HG03457 (cell line): ENCODE results near the gene IP6K2.
"Not testable (repeated sequence)": the region's sequence is repeated elsewhere in the genome, so short reads cannot be mapped to it uniquely, and the experiment has no call there.

Experiments used
- ATAC-seq: cut with Tn5 transposase; IDR thresholded peaks from one replicate; pipeline ENCODE4 v1.9.1; 2021; ENCODE audit warnings: moderate number of reproducible peaks; ENCODE audit not compliant: unreplicated experiment

Gene IP6K2

DNA sequence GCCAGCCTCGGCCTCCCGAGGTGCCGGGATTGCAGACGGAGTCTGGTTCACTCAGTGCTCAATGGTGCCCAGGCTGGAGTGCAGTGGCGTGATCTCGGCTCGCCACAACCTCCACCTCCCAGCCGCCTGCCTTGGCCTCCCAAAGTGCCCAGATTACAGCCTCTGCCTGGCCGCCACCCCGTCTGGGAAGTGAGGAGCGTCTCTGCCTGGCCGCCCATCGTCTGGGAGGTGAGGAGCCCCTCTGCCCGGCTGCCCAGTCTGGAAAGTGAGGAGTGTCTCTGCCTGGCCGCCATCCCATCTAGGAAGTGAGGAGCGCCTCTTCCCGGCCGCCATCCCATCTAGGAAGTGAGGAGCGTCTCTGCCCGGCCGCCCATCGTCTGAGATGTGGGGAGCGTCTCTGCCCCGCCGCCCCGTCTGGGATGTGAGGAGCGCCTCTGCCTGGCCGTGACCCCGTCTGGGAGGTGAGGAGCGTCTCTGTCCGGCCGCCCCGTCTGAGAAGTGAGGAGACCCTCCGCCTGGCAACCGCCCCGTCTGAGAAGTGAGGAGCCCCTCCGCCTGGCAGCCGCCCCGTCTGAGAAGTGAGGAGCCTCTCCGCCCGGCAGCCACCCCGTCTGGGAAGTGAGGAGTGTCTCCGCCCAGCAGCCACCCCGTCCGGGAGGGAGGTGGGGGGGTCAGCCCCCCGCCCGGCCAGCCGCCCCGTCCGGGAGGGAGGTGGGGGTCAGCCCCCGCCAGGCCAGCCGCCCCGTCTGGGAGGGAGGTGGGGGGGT is 16.9 kb upstream of the IP6K2 start:
- not testable (repeated sequence) for ATAC-seq

GRCh38 chr3:48727511-48727910 is 10.5 kb upstream of the IP6K2 start:
- no peak for ATAC-seq

DNA sequence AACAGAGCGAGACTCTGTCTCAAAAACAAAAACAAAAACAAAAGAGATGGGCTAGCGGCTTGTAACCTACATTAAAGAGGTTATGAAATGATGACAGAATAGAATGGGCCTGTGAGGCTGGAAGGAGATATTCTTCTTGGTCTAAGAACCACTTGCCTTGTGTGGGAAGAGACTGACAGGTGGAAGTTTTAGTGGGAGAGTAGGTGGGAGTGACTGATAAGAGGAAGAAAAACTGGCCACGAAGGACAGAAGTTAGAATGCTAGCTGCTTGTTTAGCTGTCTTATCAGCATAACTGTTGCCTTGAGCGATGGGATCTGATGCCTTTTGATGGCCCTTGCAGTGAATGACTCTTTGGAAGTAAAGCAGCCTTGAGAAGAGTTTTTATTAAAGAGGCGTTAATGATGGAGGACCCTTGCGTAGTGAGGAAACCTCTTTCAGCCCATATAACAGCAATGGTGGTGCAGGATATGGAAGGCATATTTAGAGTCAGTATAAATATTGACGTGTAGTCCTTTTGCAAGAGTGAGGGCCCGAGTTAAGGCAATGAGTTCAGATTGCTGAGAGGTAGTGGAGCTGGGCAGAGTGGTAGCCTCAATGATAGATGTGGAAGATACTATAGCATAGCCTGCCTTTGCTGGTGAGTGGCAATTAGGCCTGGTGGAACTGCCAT is 8.3 kb upstream of the IP6K2 start:
- ATAC-seq: not testable (repeated sequence)

DNA sequence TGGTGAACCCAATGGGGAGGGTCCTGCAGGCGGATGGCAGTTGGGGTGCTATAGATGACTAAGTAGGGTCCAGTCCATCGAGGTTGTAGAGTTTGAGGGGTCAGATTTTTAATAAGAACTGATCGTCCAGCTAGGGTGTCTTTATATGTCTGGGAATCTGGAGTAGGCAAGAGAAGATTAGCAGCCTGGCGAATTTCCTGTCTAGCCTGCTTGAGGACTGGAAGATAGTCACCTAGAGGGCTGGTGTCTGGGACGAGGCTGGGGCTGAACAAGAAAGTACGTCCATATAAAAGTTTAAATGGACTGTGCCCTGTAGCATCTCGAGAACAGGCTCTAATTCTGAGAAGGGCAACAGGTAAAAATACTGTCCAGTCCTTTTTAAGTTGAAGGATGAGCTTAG is 6.7 kb upstream of the IP6K2 start:
- no peak for ATAC-seq

DNA sequence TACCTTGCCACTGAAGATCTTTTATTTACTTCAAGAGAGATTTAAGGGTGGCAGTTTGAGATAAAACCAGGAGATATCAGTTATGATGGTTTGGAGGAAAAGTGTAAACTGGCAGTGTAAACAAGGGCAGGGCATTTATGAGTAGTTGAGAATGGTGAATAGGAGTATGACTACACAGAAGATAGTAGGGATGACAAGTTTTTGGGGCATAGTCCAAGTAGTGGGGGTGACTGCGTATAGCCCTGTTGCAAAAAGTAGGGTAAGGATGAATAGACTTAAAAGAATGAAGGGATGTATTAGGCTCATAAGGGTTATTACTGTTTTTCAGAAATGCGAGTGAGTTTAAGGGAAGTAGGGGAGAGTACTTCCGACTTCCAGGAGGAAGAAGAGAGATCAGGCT is 6.3 kb upstream of the IP6K2 start:
- ATAC-seq: not testable (repeated sequence)

- ATAC-seq: no peak
Measured at GRCh38 chr3:48716508-48716981, 476 bp downstream of the IP6K2 start.

DNA sequence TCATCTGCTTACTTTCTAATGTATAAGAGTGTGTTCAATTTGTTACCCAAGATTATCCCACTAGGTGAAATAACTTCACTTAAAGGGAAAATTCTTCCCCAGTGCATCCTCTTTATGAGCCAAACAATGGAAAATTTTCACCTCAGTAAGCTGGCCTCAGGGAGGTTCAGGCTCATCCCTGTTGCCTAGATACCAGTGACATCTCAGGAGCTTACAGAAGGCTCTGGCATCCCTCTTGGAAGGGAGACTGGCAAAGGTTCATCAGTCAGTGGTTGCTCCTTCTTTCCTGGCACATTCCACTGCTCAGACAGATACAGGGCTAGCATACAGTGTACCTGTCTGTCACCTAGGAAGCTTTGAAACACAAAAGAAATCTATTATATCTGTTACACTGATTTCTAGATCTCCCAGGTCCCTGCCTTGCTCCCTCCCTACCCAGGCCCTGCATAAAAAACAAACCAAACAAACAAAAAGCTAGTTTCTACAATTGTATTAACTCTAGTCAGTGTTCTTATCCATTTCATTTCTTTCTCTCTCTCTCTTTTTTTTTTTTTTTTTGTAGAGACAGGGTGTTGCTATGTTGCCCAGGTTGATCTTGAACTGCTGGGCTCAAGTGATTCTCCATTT is 1.7 kb downstream of the IP6K2 start:
- ATAC-seq: no peak

GRCh38 chr3:48711727-48712126 is 5.3 kb downstream of the IP6K2 start:
- ATAC-seq: no peak

GRCh38 chr3:48709051-48709461 is 8.0 kb downstream of the IP6K2 start:
- ATAC-seq: no peak

GRCh38 chr3:48708481-48708889 is 8.5 kb downstream of the IP6K2 start:
- no peak for ATAC-seq

DNA sequence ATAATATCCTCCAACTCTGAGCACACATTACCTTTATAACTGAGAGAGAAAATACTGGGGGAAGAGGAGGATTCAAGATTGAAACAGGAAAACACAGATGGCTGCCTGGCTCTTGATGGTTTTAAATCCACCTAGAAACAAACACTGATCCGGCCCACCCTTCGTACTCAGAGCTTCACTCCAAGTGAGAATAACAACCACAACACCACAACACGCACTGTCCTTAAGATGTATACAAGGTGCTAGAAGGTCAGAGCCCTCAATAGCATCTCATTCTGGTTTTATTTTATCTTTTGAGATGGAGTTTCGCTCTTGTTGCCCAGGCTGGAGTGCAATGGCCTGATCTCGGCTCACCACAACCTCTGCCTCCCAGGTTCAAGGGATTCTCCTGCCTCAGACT is 9.9 kb downstream of the IP6K2 start:
- no peak for ATAC-seq

- no peak for ATAC-seq
Measured at GRCh38 chr3:48702320-48702920, 14.6 kb downstream of the IP6K2 start.

DNA sequence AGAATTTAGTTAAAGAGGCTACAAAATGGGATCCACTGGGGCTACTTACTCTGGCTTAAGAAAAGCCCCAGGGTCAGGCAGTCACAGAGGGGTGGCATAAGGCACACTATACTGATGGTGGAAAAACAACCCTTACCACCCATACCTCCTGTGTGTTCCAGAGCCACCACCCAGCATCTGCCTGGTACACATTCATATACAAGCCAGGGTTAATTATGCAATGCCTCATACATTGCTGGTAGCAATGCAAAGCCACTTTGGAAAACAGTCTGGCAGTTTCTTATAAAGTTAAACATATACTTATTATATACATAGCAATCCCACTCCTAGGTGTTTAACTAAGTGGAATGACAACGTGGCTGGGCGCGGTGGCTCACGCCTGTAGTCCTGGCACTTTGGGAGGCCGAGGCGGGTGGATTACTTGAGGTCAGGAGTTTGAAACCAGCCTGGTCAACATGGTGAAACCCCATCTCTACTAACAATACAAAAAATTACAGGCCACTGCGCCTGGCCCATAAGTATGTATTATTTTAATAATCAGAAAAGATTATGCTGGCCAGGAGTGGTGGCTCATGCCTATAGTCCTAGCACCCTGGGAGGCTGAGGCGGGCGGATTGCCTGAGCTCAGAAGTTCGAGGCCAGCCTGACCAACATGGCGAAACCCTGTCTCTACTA is 16.2 kb downstream of the IP6K2 start:
- no peak for ATAC-seq

GRCh38 chr3:48698891-48699290 is 18.1 kb downstream of the IP6K2 start:
- no peak for ATAC-seq

GRCh38 chr3:48697952-48698351 is 19.1 kb downstream of the IP6K2 start:
- no peak for ATAC-seq

GRCh38 chr3:48696601-48697000 is 20.4 kb downstream of the IP6K2 start:
- no peak for ATAC-seq

- no peak for ATAC-seq
Measured at GRCh38 chr3:48696156-48696555, 20.9 kb downstream of the IP6K2 start.

DNA sequence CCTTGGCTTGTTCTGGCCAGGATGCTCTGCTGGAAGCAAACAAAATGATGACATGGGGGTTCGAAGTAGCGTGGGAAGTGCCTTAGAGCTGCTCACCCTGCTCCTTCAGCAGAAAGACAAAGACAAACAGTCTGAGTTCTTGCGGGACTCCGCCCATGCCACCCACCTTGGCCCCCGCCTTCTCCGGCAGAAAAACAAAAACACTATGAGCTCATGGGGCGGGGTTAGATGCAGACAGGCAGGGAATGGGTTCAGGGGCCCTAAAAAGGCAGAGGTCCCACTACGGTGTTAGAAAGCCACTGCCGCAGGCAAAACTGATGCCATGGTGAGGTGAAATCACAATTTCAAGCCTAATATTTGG is 21.6 kb downstream of the IP6K2 start:
- no peak for ATAC-seq

- ATAC-seq: no peak
Measured at GRCh38 chr3:48694610-48695392, 22.2 kb downstream of the IP6K2 start.

- no peak for ATAC-seq
Measured at GRCh38 chr3:48693826-48694225, 23.2 kb downstream of the IP6K2 start.
